GM12864 (cell line): ENCODE data around the gene ATL3.
"Not testable (repeated sequence)": the region's sequence is repeated elsewhere in the genome, so short reads cannot be mapped to it uniquely, and the experiment has no call there.

Experiments used
- DNase-seq: peaks from one replicate; pipeline ENCODE4 v3.0.0-alpha.2; 2011; ENCODE audit warnings: low read depth
- H3K4me3 ChIP-seq: 2 replicates; pipeline ENCODE4 v1.5.1; 2011; ENCODE audit warnings: mild to moderate bottlenecking, low read depth, low read length, control low read depth
- CTCF ChIP-seq: IDR thresholded peaks from 2 replicates; pipeline ENCODE4 v1.5.1; 2011; ENCODE audit warnings: low read depth, mild to moderate bottlenecking, moderate library complexity, low read length, control low read depth, inconsistent platforms; ENCODE audit errors: missing control alignments

Gene ATL3

GRCh38 chr11:63592975-63593395 is 78.2 kb downstream of the ATL3 start:
- DNase-seq = no peak
- peak; percentile 79 for TF ChIP-seq CTCF
- no peak overlapping the region for H3K4me3 ChIP-seq

- no peak for DNase-seq
- H3K4me3 ChIP-seq = no peak overlapping the region
- TF ChIP-seq CTCF = no peak
These were observed 81.0 kb downstream of the ATL3 start for GRCh38 chr11:63590024-63590788.

GRCh38 chr11:63589000-63589399 is 82.2 kb downstream of the ATL3 start:
- H3K4me3 ChIP-seq = no peak overlapping the region
- no peak for DNase-seq
- no peak for TF ChIP-seq CTCF

- DNase-seq = no peak
- TF ChIP-seq CTCF = no peak
- no peak overlapping the region for H3K4me3 ChIP-seq
These were observed 84.6 kb downstream of the ATL3 start for GRCh38 chr11:63586451-63587166.

- no peak for TF ChIP-seq CTCF
- no peak overlapping the region for H3K4me3 ChIP-seq
These were observed 87.9 kb downstream of the ATL3 start for GRCh38 chr11:63583357-63583677.

GRCh38 chr11:63581224-63581623 is 90.0 kb downstream of the ATL3 start:
- not testable (repeated sequence) for H3K4me3 ChIP-seq, DNase-seq

More at GRCh38 chr11:63583357-63583677, 87.9 kb downstream of the ATL3 start:
- no peak for DNase-seq

GRCh38 chr11:63578882-63579281 is 92.3 kb downstream of the ATL3 start:
- not testable (repeated sequence) for H3K4me3 ChIP-seq, DNase-seq
